Measurements from ENCODE around the gene FUZ.

FUZ gene

DNA sequence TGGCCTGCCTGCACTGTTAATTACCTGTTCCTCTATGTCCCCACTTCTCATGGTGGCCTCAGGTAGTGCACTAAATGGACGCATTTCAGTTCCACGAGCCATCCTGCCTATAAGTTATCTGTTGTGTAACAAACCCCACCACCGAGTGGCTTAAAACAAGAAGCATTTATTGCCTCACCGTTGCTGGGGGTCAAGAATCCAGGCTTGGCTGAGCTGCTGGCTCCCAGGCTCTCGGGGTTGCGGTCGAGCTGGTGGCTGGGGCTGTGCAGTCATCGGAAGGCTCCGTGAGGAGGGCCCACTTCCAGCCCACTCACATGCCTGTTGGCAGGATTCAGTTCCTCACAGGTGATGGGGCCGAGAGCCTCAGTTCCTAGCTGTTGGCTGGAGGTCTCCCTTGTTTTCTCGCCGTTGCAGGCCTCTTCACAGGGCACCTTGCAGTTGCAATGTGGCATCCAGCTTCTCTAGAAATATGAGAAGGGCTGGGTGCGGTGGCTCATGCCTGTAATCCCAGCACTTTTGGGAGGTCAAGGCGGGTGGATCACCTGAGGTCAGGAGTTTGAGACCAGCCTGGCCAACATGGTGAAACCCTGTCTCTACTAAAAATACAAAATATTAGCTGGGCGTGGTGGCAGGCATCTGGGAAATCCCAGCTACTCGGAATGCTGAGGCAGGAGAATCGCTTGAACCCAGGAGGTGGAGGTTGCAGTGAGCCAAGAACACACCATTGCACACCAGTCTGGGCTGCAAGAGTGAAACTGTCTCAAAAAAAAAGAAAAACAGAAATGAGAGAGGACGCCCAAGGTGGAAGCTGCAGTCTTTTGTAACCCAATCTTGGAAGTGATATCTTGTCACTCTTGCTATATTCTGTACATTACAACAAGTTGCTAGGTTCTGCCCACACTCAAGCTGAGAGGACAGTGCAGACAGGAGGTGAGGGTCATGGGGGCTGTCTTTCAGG is 31.3 kb upstream of the FUZ start:
- Histone ChIP-seq H3K9me3 (ENCODE audit: insufficient read depth, low read length) (no peaks in the 10 kb centered on the region), H3K36me3 (ENCODE audit: insufficient read depth, insufficient read length, low read length) (peaks cover 22% of the 10 kb centered on the region), H3K4me1 (ENCODE audit: insufficient read depth, insufficient read length) (peaks cover 2% of the 10 kb centered on the region), H3K4me3 (ENCODE audit: insufficient read length, low read depth) (no peak overlapping the region), H3K27me3 (ENCODE audit: insufficient read depth, insufficient read length) (no peaks in the 10 kb centered on the region), H3K9ac (ENCODE audit: insufficient read length, low read depth) (no peak overlapping the region)
- no peak for DNase-seq (ENCODE audit: low read depth, low spot score)
- no peak for TF ChIP-seq ZNF274 (IDR thresholded peaks at IDR 0.05; ENCODE audit: low read depth, low read length)
- TF ChIP-seq SUZ12 (IDR thresholded peaks at IDR 0.05; ENCODE audit: extremely low read depth, insufficient read depth, insufficient read length) = no peak
- no peak for TF ChIP-seq YY1 (IDR thresholded peaks at IDR 0.05; ENCODE audit: insufficient read depth, insufficient read length)

DNA sequence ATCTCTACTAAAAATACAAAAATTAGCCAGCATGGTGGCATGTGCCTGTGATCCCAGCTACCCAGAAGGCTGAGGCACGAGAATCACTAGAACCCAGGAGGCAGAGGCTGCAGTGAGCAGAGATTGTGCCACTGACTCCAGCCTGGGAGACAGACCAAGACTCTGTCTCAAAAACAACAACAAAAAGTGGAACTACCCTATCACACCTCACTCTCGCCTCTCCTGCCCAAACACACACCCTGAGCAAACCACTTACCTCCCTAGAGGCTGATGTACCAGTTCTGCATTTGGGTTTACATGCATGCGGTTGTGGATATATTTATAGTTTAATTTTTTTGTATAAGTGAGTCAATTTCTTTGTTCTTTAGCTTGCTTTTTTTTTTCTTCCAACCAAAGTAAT is 30.2 kb upstream of the FUZ start:
- Histone ChIP-seq H3K27me3 (ENCODE audit: insufficient read depth, insufficient read length) (no peaks in the 10 kb centered on the region), H3K9ac (ENCODE audit: insufficient read length, low read depth) (no peak overlapping the region), H3K4me1 (ENCODE audit: insufficient read depth, insufficient read length) (no peaks in the 10 kb centered on the region), H3K9me3 (ENCODE audit: insufficient read depth, low read length) (no peaks in the 10 kb centered on the region), H3K36me3 (ENCODE audit: insufficient read depth, insufficient read length, low read length) (peaks cover 28% of the 10 kb centered on the region), H3K4me3 (ENCODE audit: insufficient read length, low read depth) (no peak overlapping the region)
- no peak for DNase-seq (ENCODE audit: low read depth, low spot score)
- TF ChIP-seq SUZ12 (IDR thresholded peaks at IDR 0.05; ENCODE audit: extremely low read depth, insufficient read depth, insufficient read length) (no peak), ZNF274 (IDR thresholded peaks at IDR 0.05; ENCODE audit: low read depth, low read length) (no peak), YY1 (IDR thresholded peaks at IDR 0.05; ENCODE audit: insufficient read depth, insufficient read length) (no peak)

DNA sequence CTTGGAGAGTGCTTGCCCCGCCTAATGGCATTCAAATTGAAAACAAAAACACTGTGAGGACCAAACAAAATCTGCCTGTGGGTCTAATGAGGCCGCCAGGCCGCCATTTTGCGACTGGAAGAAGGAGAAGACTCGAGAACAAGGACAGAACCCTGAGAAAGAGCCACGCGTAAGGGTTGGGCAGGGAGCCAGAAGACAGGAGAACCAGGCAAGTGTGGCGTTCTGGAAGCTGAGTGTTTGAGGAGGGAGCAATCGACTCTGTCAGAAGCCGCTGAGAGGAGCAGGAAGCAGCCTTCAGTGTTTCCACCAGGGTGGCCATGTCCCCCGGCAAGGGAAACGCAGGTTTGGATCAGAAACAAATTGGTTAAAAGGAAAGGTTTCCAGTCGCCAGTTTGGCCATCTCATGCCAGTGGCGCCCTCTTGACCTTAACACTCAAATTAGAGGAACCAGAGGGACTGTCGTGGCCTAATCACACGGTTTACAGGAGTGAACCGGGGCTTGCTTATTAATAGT is 27.7 kb upstream of the FUZ start:
- Histone ChIP-seq H3K27me3 (ENCODE audit: insufficient read depth, insufficient read length) (no peaks in the 10 kb centered on the region), H3K4me3 (ENCODE audit: insufficient read length, low read depth) (no peak overlapping the region), H3K9me3 (ENCODE audit: insufficient read depth, low read length) (no peaks in the 10 kb centered on the region), H3K36me3 (ENCODE audit: insufficient read depth, insufficient read length, low read length) (peaks cover 51% of the 10 kb centered on the region), H3K9ac (ENCODE audit: insufficient read length, low read depth) (no peak overlapping the region), H3K4me1 (ENCODE audit: insufficient read depth, insufficient read length) (peaks cover 4% of the 10 kb centered on the region)
- no peak for DNase-seq (ENCODE audit: low read depth, low spot score)
- no peak for TF ChIP-seq ZNF274 (IDR thresholded peaks at IDR 0.05; ENCODE audit: low read depth, low read length)
- TF ChIP-seq YY1 (IDR thresholded peaks at IDR 0.05; ENCODE audit: insufficient read depth, insufficient read length) = no peak
- TF ChIP-seq SUZ12 (IDR thresholded peaks at IDR 0.05; ENCODE audit: extremely low read depth, insufficient read depth, insufficient read length) = no peak

DNA sequence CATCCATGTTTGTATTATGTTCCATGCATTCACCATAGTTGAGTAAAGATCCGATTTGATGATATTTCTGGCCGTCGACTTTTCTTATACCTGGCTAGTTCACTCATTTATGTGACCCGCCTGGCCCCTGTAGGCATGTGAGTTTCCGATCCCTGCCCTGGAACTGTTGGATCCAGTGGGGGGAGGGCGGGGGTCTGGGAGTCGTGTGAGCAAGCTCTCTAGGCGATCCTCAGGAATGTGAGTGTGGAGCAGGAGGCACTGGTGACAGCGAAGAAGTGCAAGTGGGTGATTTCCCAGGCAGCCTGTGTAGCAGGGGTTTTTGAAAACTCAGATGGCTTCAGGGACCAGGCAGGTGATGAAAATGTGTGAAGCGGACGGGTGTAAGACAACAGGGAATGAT is 27.2 kb upstream of the FUZ start:
- no peaks in the 10 kb centered on the region for H3K27me3 ChIP-seq (ENCODE audit: insufficient read depth, insufficient read length)
- no peak overlapping the region for H3K4me3 ChIP-seq (ENCODE audit: insufficient read length, low read depth)
- TF ChIP-seq ZNF274 (IDR thresholded peaks at IDR 0.05; ENCODE audit: low read depth, low read length) (no peak), SUZ12 (IDR thresholded peaks at IDR 0.05; ENCODE audit: extremely low read depth, insufficient read depth, insufficient read length) (no peak), YY1 (IDR thresholded peaks at IDR 0.05; ENCODE audit: insufficient read depth, insufficient read length) (no peak)
- no peaks in the 10 kb centered on the region for H3K9me3 ChIP-seq (ENCODE audit: insufficient read depth, low read length)
- peaks cover 56% of the 10 kb centered on the region for H3K36me3 ChIP-seq (ENCODE audit: insufficient read depth, insufficient read length, low read length)
- H3K4me1 ChIP-seq (ENCODE audit: insufficient read depth, insufficient read length) = peaks cover 4% of the 10 kb centered on the region
- H3K9ac ChIP-seq (ENCODE audit: insufficient read length, low read depth) = no peak overlapping the region
- DNase-seq (ENCODE audit: low read depth, low spot score) = no peak

DNA sequence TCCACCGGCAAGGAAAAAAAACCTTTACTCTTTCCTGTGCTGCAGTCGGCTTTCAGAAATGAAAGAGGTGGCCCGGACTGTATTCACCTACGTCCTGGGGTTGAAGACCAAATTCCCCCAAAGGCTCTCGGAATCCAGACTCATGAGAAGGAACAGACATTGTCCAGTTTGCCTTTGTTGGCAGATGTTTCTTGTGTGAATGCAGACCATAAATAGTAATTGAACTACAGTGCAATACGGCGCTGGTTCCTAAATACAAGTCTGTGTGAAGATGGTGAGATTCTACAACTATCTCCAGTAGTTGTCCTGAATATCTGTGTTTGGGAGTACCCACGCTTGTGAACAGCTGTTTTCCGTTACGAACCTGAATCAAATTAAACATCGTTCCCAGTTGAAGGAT is 26.6 kb upstream of the FUZ start:
- no peak for DNase-seq (ENCODE audit: low read depth, low spot score)
- no peak for TF ChIP-seq ZNF274 (IDR thresholded peaks at IDR 0.05; ENCODE audit: low read depth, low read length)
- TF ChIP-seq SUZ12 (IDR thresholded peaks at IDR 0.05; ENCODE audit: extremely low read depth, insufficient read depth, insufficient read length) = no peak
- TF ChIP-seq YY1 (IDR thresholded peaks at IDR 0.05; ENCODE audit: insufficient read depth, insufficient read length) = no peak
- peaks cover 62% of the 10 kb centered on the region for H3K36me3 ChIP-seq (ENCODE audit: insufficient read depth, insufficient read length, low read length)
- H3K9me3 ChIP-seq (ENCODE audit: insufficient read depth, low read length) = no peaks in the 10 kb centered on the region
- peaks cover 4% of the 10 kb centered on the region for H3K4me1 ChIP-seq (ENCODE audit: insufficient read depth, insufficient read length)
- H3K9ac ChIP-seq (ENCODE audit: insufficient read length, low read depth) = no peak overlapping the region
- no peaks in the 10 kb centered on the region for H3K27me3 ChIP-seq (ENCODE audit: insufficient read depth, insufficient read length)
- no peak overlapping the region for H3K4me3 ChIP-seq (ENCODE audit: insufficient read length, low read depth)

DNA sequence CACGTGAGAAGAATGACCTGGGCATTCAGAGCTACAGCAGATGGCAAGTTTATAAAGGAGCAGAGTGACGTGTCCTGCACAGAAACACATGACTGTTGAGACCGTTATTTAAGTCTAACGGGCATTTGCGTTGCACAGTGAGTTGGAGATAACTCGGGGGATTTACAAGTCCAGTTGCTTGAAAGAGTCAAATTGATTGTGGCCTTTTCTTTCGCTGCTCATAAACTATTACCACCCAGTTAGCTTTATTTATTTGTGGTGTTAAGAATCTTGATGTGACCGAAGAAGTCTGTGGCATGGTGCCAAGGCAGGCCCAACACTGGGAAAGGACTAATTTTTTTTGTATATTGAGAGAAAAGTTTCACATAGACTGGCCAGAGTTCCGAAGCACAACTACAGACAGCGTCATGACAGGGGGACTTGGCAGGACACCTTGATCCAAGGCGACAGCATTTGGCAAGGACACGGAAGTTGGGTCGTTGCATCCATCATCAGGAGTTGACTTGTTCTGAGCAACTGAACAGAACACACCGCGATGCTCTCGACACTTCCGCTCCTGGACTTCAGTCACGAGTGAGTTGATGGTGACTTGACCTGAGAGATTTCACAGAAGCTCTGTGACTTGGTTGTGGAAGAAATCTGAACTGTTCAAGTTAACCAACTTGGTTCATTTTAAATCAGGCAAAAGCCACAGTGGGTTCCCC is 25.9 kb upstream of the FUZ start:
- H3K27me3 ChIP-seq (ENCODE audit: insufficient read depth, insufficient read length) = no peaks in the 10 kb centered on the region
- H3K4me1 ChIP-seq (ENCODE audit: insufficient read depth, insufficient read length) = peaks cover 4% of the 10 kb centered on the region
- no peak for DNase-seq (ENCODE audit: low read depth, low spot score)
- TF ChIP-seq ZNF274 (IDR thresholded peaks at IDR 0.05; ENCODE audit: low read depth, low read length) (no peak), SUZ12 (IDR thresholded peaks at IDR 0.05; ENCODE audit: extremely low read depth, insufficient read depth, insufficient read length) (no peak), YY1 (IDR thresholded peaks at IDR 0.05; ENCODE audit: insufficient read depth, insufficient read length) (no peak)
- H3K9ac ChIP-seq (ENCODE audit: insufficient read length, low read depth) = no peak overlapping the region
- no peaks in the 10 kb centered on the region for H3K9me3 ChIP-seq (ENCODE audit: insufficient read depth, low read length)
- no peak overlapping the region for H3K4me3 ChIP-seq (ENCODE audit: insufficient read length, low read depth)
- H3K36me3 ChIP-seq (ENCODE audit: insufficient read depth, insufficient read length, low read length) = peaks cover 68% of the 10 kb centered on the region

DNA sequence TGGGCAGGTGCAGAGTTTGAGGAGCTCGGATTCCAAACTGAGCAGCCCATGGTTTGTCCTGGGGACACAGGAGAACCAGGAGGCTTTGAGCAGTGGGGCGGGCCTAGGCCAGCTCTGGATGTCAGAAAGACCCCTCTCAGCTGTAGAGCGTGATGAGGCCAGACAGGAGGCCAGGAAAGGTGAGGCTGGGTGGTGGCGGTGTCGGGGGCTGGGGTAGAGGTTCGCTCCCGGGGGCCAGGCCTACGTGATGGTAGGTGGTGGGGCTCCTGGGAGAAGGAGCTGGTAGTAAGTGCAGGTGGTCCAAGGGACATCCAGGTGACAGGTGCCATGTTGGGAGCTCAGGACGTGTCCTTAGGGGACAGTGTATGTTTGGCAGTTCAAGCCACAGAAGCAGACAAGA is 24.3 kb upstream of the FUZ start:
- Histone ChIP-seq H3K9ac (ENCODE audit: insufficient read length, low read depth) (no peak overlapping the region), H3K9me3 (ENCODE audit: insufficient read depth, low read length) (no peaks in the 10 kb centered on the region), H3K27me3 (ENCODE audit: insufficient read depth, insufficient read length) (no peaks in the 10 kb centered on the region), H3K36me3 (ENCODE audit: insufficient read depth, insufficient read length, low read length) (peaks cover 83% of the 10 kb centered on the region), H3K4me3 (ENCODE audit: insufficient read length, low read depth) (no peak overlapping the region), H3K4me1 (ENCODE audit: insufficient read depth, insufficient read length) (peaks cover 4% of the 10 kb centered on the region)
- DNase-seq (ENCODE audit: low read depth, low spot score) = no peak
- TF ChIP-seq YY1 (IDR thresholded peaks at IDR 0.05; ENCODE audit: insufficient read depth, insufficient read length) = no peak
